H1 (cell line): ENCODE measurements around the gene TP63. TPM values are rescaled to one million over a fixed set of nuclear protein-coding genes. Genes with fewer than 3 reads are reported as not detected.

Source experiments
- CTCF ChIA-PET: fragments of 300-600 bp; sonication (Branson Sonifier 250); formaldehyde crosslinking; loops from one replicate; lab custom pipeline; 2021; ENCODE audit not compliant: partially characterized antibody; lab: Charles Lee
- POLR2A ChIA-PET: fragments of 300-600 bp; sonication (Branson Sonifier 250); formaldehyde crosslinking; loops from one replicate; lab custom pipeline; 2021; ENCODE audit warnings: inconsistent platforms; ENCODE audit not compliant: partially characterized antibody; lab: Charles Lee
- DNase-seq, 2 experiments: peaks; one replicate each; pipeline versions ENCODE4 v3.0.0 to v3.0.0-alpha.2; 2010 to 2022; ENCODE audit warnings: low spot score in 2 of 2, low read depth in 1 of 2, mixed read lengths in 1 of 2
- FAIRE-seq: peaks from 2 replicates; lab custom pipeline; 2011; peaks lifted over from hg19 to GRCh38; lab: Jason Lieb, UNC
- H2AFZ ChIP-seq: 2 replicates; pipeline ENCODE4 v1.8.1; 2012; ENCODE audit warnings: low read length, inconsistent platforms
- H2AK5ac ChIP-seq: 2 replicates; pipeline ENCODE4 v1.6.1; 2013; ENCODE audit warnings: low read depth, low read length
- H2BK120ac ChIP-seq: replicated peaks from 2 replicates; pipeline ENCODE3; 2013; ENCODE audit warnings: low read depth, low read length, inconsistent platforms
- H2BK12ac ChIP-seq: 2 replicates; pipeline ENCODE4 v1.6.1; 2013; ENCODE audit warnings: low read depth, low read length
- H2BK15ac ChIP-seq: 2 replicates; pipeline ENCODE4 v1.6.1; 2013; ENCODE audit warnings: low read length
- H2BK20ac ChIP-seq: 2 replicates; pipeline ENCODE4 v1.6.1; 2013; ENCODE audit warnings: low read length
- H2BK5ac ChIP-seq: 2 replicates; pipeline ENCODE4 v1.6.1; 2013; ENCODE audit warnings: low read depth, low read length
- H3K14ac ChIP-seq: 2 replicates; pipeline ENCODE4 v1.6.1; 2013; ENCODE audit warnings: inconsistent platforms; ENCODE audit not compliant: insufficient read length
- H3K18ac ChIP-seq: 2 replicates; pipeline ENCODE4 v1.6.1; 2013; ENCODE audit warnings: low read length; ENCODE audit errors: extremely low read depth
- H3K23ac ChIP-seq: 2 replicates; pipeline ENCODE4 v1.6.1; 2013; ENCODE audit warnings: inconsistent platforms; ENCODE audit not compliant: insufficient read length
- H3K23me2 ChIP-seq: 2 replicates; pipeline ENCODE4 v1.6.1; 2013; ENCODE audit warnings: low read depth, low read length
- H3K27ac ChIP-seq: 2 replicates; pipeline ENCODE4 v1.6.1; 2011; ENCODE audit warnings: low read depth, low read length, inconsistent platforms
- H3K27me3 ChIP-seq, 4 experiments: replicated peaks in 1 of 4; 1 replicate in 1 of 4; 2 replicates in 3 of 4; pipeline versions ENCODE4 v1.6.1 to v1.8.1; 2011 to 2013; ENCODE audit warnings: low read length in 3 of 4, mild to moderate bottlenecking in 3 of 4, inconsistent platforms in 2 of 4, mixed read lengths in 2 of 4, moderate library complexity in 1 of 4; ENCODE audit not compliant: control insufficient read depth in 3 of 4, insufficient read depth in 3 of 4; ENCODE audit errors: extremely low read depth in 1 of 4
- H3K36me3 ChIP-seq, 4 experiments: 2 replicates each; pipeline versions ENCODE4 v1.6.1 to v1.8.1; 2011 to 2013; ENCODE audit warnings: mild to moderate bottlenecking in 4 of 4, low read length in 3 of 4, moderate library complexity in 2 of 4, control low read depth in 1 of 4, inconsistent platforms in 1 of 4; ENCODE audit not compliant: insufficient read depth in 4 of 4, control insufficient read depth in 2 of 4
- H3K4ac ChIP-seq: replicated peaks from 2 replicates; pipeline ENCODE3; 2013; ENCODE audit warnings: low read length, low read depth, mixed read lengths, inconsistent platforms; ENCODE audit not compliant: insufficient read length
- H3K4me1 ChIP-seq, 4 experiments: replicated peaks in 1 of 4; 1 replicate in 1 of 4; 2 replicates in 3 of 4; pipeline versions ENCODE4 v1.6.1 to v1.8.1; 2011 to 2013; ENCODE audit warnings: low read length in 3 of 4, inconsistent platforms in 2 of 4, mixed read lengths in 1 of 4; ENCODE audit not compliant: insufficient read depth in 4 of 4, control insufficient read depth in 3 of 4
- H3K4me2 ChIP-seq, 2 experiments: 2 replicates each; pipeline versions ENCODE4 v1.6.1 to v1.8.1; 2011 to 2013; ENCODE audit warnings: low read depth in 2 of 2, low read length in 2 of 2, control low read depth in 1 of 2, inconsistent platforms in 1 of 2, mild to moderate bottlenecking in 1 of 2; ENCODE audit not compliant: insufficient read depth in 1 of 2
- H3K4me3 ChIP-seq, 4 experiments: fragments of 200-600, 300-600 bp in 1 of 4; sonication (generic), shearing (Covaris generic), sonication (Bioruptor Twin) in 1 of 4; 2 replicates each; pipeline versions ENCODE4 v1.5.1 to v1.8.1; 2011 to 2016; ENCODE audit warnings: low read length in 4 of 4, low read depth in 3 of 4, control low read depth in 2 of 4, inconsistent platforms in 2 of 4, mild to moderate bottlenecking in 2 of 4, mixed read lengths in 1 of 4, moderate library complexity in 1 of 4; ENCODE audit not compliant: insufficient read depth in 2 of 4; ENCODE audit errors: extremely low read depth in 1 of 4
- H3K56ac ChIP-seq: replicated peaks from 2 replicates; pipeline ENCODE3; 2013; ENCODE audit warnings: low read depth, mild to moderate bottlenecking, mixed read lengths, low read length, inconsistent platforms; ENCODE audit not compliant: insufficient read length
- H3K79me1 ChIP-seq: 2 replicates; pipeline ENCODE4 v1.6.1; 2013; ENCODE audit warnings: low read depth, low read length, control low read depth
- H3K79me2 ChIP-seq, 2 experiments: 2 replicates each; pipeline versions ENCODE4 v1.6.1 to v1.8.1; 2012 to 2013; ENCODE audit warnings: low read length in 2 of 2, mild to moderate bottlenecking in 2 of 2, inconsistent platforms in 1 of 2; ENCODE audit not compliant: insufficient read depth in 2 of 2, control insufficient read depth in 1 of 2
- H3K9ac ChIP-seq, 4 experiments: replicated peaks in 1 of 4; 1 replicate in 1 of 4; 2 replicates in 3 of 4; pipeline versions ENCODE4 v1.6.1 to v1.8.1; 2011 to 2013; ENCODE audit warnings: low read depth in 3 of 4, low read length in 3 of 4, control low read depth in 2 of 4, mild to moderate bottlenecking in 2 of 4, moderate library complexity in 2 of 4, inconsistent platforms in 1 of 4; ENCODE audit errors: extremely low read depth in 1 of 4
- H3K9me3 ChIP-seq, 2 experiments: 2 replicates each; pipeline versions ENCODE4 v1.6.1 to v1.8.1; 2012 to 2013; ENCODE audit warnings: mild to moderate bottlenecking in 2 of 2, moderate library complexity in 2 of 2, control low read depth in 1 of 2, inconsistent platforms in 1 of 2, low read depth in 1 of 2, low read length in 1 of 2, mixed read lengths in 1 of 2; ENCODE audit not compliant: insufficient read depth in 2 of 2
- H4K20me1 ChIP-seq, 2 experiments: replicated peaks in 1 of 2; 2 replicates each; pipeline versions ENCODE3 to v1.8.1; 2011 to 2013; ENCODE audit warnings: inconsistent platforms in 2 of 2, low read length in 2 of 2, mild to moderate bottlenecking in 1 of 2; ENCODE audit not compliant: insufficient read depth in 2 of 2, control insufficient read depth in 1 of 2
- H4K5ac ChIP-seq: 2 replicates; pipeline ENCODE4 v1.6.1; 2013; ENCODE audit warnings: low read length, low read depth, mixed read lengths, inconsistent platforms; ENCODE audit not compliant: insufficient read length
- H4K8ac ChIP-seq: 2 replicates; pipeline ENCODE4 v1.8.0; 2013; ENCODE audit warnings: mild to moderate bottlenecking, moderate library complexity, low read length, inconsistent platforms; ENCODE audit not compliant: insufficient read depth; ENCODE audit errors: extremely low read depth
- H4K91ac ChIP-seq: replicated peaks from 2 replicates; pipeline ENCODE3; 2013; ENCODE audit warnings: low read length, mixed read lengths, inconsistent platforms; ENCODE audit not compliant: insufficient read length
- NRF1 ChIP-seq: IDR thresholded peaks from 2 replicates; pipeline ENCODE4 v1.6.1; 2011; ENCODE audit warnings: mild to moderate bottlenecking, low read depth, low read length, improper control_type of control experiment
- RFX5 ChIP-seq: IDR thresholded peaks from 2 replicates; pipeline ENCODE4 v1.6.1; 2011; ENCODE audit warnings: low read depth, low read length, improper control_type of control experiment, borderline replicate concordance
- WGBS, 2 experiments: shearing (Covaris generic) in 1 of 2; methylation state at CpG; one replicate each; pipeline versions ENCODE4 v1.1.6 to v1.1.7; 2013 to 2015; ENCODE audit warnings: low lambda C conversion rate in 2 of 2, mixed read lengths in 2 of 2, inconsistent platforms in 1 of 2, low coverage in 1 of 2, missing lambda C conversion rate in 1 of 2; ENCODE audit not compliant: insufficient replicate concordance in 2 of 2, insufficient coverage in 1 of 2, insufficient read length in 1 of 2; ENCODE audit errors: extremely low coverage in 1 of 2, missing lambda C conversion rate in 1 of 2; 5-methylcytosine and 5-hydroxymethylcytosine counted together
- polyA plus RNA-seq, 7 experiments: library from polyadenylated mRNA; depleted of rRNA in 3 of 7; stranded (reverse) in 5 of 7; unstranded in 2 of 7; fragments of >200 nt in 5 of 7; fragments of 200-250 nt in 2 of 7; gene quantifications; 1 replicate in 5 of 7; 2 replicates in 1 of 7; 4 replicates in 1 of 7; pipeline versions ENCODE4 v1.2.1 to v1.2.3, GENCODE V29; 2011 to 2013; ENCODE audit warnings: missing spikeins in 2 of 7, mixed read lengths in 2 of 7
- total RNA-seq: library from RNA; stranded (reverse); fragmentation: NEBNext Ultra II Directional; extraction: Animal tissue kit (Norgen Biotek cat#: 25700); gene quantifications from 2 replicates; pipeline ENCODE4 v1.2.1, GENCODE V29; 2021

Gene TP63
- total and polyA plus RNA-seq, 2 of the 8 experiments (the other 6 are each of a cell fraction or from before 2014, with no cell fraction given) = not detected

- POLR2A ChIA-PET = no interaction called here
- H3K18ac ChIP-seq = no peak overlapping the region
- no peak for TF ChIP-seq NRF1
- TF ChIP-seq RFX5 = no peak
Measured at GRCh38 chr3:189868061-189868460, 236.9 kb downstream of the TP63 start.

More at GRCh38 chr3:189868061-189868460, 236.9 kb downstream of the TP63 start:
- Histone ChIP-seq H2BK5ac (no peak overlapping the region), H3K27me3 (no peaks in the 10 kb centered on the region), H3K14ac (no peak overlapping the region), H4K8ac (no peak overlapping the region), H3K4me3 (no peak overlapping the region), H4K20me1 (no peaks in the 10 kb centered on the region), H3K4me1 (no peaks in the 10 kb centered on the region), H3K23me2 (no peaks in the 10 kb centered on the region; the same call in 1 of the 2 replicates), H4K5ac (no peak overlapping the region), H3K9ac (no peak overlapping the region), H2BK12ac (no peak overlapping the region), H3K23ac (no peak overlapping the region), H2BK20ac (no peak overlapping the region), H3K36me3 (no peaks in the 10 kb centered on the region), H2AFZ (no peak overlapping the region), H3K9me3 (no peaks in the 10 kb centered on the region), H3K4ac (no peak overlapping the region), H2AK5ac (no peak overlapping the region), H3K27ac (no peak overlapping the region), H3K79me2 (no peaks in the 10 kb centered on the region), H2BK120ac (no peak overlapping the region), H2BK15ac (no peak overlapping the region), H3K56ac (no peak overlapping the region), H3K79me1 (no peaks in the 10 kb centered on the region; the same call in 1 of the 2 replicates), H3K4me2 (no peak overlapping the region), H4K91ac (no peak overlapping the region)
- FAIRE-seq (no peak), DNase-seq (no peak)
- 93% methylated on average over 3 of the region's 3 CpGs; no CpG with 5 or more reads in 1 of the 2 experiments for WGBS, 2 experiments
- CTCF ChIA-PET = interaction anchor here (0.6 to 2.1 kb wide), 3 partner anchors 12 to 258 kb away, joined by 3 to 5 read pairs (median 4); no protein-coding TSS in a partner anchor
